HG03108 (cell line): ENCODE results near the gene C1QB.
"Not testable (repeated sequence)": the region's sequence is repeated elsewhere in the genome, so short reads cannot be mapped to it uniquely, and the experiment has no call there.

Source experiments
- ATAC-seq: cut with Tn5 transposase; IDR thresholded peaks from one replicate; pipeline ENCODE4 v1.9.1; 2021; ENCODE audit warnings: moderate library complexity; ENCODE audit not compliant: unreplicated experiment

C1QB gene

DNA sequence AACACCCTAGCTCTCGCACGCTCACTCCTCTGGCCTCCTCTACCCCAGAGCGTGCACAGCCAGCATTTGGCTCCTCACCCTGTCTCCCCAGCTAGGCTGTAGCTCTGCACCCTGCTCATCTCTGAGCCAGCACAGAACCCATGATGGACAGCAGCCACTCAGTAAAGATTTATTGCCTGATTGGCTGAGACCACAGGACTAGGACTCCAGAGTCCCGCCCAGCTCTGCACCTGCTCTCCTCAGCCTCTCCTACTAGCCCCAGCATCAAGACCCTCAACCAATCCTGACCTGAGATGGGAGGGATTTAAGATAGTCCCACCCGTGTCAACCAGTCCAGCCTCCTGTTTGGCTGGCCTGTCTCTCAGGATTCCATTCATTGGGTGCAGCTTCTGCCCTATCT lies 9.3 kb downstream of the C1QB start:
- no peak for ATAC-seq

DNA sequence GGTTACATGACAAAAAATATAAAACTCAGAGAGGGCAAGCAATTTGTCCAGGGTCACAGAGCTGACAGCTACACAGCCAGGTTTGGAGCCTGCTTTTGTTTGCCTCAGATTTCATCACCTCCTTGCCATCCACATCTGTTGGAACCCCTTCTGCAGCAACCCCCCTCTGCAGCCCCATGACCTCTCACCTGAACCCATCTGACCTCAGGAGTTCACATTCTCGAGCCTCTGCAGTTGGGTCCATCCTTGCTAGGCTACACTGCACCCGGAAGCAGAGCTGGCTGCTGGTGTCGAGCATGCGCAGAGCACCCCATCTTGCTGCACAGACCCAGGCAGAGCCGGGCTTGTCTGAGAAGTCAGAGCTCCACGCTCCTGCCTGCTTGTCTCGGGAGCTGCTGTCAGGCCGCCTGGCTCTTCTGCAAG lies 10.0 kb downstream of the C1QB start:
- no peak for ATAC-seq

DNA sequence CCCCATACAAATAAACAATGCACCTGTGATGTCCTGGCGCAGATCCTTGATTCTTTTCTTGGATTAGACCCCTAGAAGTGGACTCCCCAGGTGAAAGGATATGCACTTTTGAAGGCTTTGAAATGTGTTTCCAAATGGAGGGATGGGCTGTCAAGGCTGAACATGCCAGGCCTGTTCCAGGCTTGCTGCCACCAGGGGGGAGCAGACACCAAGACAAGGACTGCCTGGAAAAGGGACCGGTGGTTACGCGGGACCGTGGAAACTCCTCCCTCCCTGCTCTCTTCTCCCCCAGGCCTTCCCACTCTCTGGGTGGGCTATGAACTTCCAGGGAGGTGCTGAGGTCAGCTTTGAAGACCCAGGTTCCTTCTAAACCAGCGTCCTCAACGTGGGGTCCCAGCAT lies 12.7 kb downstream of the C1QB start:
- ATAC-seq: no peak

DNA sequence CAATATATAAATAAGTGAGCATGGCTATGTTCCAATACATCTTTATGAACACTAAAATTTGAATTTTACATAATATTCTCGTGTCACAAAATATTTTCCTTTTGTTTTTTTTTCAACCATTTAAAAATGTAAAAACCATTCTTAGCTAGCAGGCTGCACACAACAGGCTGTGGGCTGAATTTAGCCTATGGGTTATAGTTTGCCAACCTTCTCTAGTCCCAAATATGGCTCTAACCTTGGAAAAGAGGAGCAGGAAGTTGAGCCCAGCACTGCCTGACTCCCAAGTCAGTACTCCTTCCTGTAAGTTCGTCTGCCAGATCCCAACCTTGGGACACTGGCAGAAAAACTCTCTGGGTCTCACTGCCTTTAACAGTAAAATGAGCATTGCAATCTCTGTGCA lies 13.4 kb downstream of the C1QB start:
- ATAC-seq: no peak

DNA sequence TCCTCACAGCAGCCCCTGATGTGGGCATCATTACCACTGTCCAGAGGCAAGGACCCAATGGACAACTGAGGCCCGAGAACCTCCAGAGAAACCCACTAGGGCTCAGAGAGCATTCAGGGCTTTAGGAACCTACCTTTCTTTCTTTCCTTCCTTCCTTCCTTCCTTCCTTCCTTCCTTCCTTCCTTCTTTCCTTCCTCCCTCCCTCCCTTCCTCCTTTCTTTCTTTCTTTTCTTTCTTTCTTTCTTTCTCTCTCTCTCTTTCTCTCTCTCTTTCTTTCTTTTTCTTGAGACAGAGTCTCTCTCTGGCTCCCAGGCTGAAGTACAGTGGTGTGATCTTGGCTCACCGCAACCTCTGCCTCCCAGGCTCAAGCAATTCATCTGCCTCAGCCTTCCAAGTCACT lies 15.8 kb downstream of the C1QB start:
- not testable (repeated sequence) for ATAC-seq

DNA sequence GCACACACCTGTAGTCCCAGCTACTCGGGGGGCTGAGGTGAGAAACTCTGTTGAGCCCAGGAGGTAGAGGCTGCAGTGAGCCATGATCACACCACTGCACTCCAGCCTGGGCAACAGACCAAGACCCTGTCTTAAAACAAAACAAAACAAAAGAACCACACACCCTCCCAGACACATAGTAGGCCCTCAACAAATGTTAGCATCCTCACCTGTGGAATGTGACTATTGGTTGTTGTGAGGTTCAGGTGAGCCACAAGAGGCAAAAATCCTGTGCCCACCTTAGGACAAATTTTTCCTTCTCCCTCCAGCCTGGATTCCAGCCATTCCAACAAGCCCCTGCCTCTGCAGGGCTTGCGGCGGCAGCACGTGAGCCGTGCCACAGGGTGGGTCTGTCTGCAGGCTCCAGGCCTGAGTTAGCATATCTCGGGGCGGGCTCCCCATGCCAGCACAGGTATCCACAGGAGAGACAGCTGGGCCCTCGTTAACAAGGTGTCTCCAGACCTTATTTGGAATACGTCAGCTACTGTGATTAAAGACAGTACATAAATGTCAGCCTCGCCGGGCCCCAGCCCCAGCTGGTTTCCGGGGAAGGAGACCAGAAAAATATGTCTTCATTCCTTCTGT lies 17.4 kb downstream of the C1QB start:
- no peak for ATAC-seq

DNA sequence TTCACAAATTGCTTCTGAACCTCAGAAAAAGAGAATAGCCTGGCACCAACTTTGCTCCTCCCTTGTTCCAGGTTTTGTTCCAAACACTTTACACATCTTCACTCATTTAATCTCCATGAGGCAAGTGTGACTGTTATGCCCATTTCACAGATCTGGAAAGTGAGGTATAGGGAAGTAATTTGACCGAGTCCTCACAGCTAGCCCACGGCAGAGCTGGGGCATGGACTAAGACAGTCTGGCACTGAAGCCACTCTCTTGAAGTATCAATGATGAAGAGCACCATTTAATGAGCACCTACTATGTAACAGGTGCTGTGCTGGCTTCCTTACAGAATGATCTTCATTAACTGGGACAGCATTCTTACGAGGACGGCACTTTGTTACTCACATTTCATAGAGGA lies 19.0 kb downstream of the C1QB start:
- ATAC-seq: no peak

DNA sequence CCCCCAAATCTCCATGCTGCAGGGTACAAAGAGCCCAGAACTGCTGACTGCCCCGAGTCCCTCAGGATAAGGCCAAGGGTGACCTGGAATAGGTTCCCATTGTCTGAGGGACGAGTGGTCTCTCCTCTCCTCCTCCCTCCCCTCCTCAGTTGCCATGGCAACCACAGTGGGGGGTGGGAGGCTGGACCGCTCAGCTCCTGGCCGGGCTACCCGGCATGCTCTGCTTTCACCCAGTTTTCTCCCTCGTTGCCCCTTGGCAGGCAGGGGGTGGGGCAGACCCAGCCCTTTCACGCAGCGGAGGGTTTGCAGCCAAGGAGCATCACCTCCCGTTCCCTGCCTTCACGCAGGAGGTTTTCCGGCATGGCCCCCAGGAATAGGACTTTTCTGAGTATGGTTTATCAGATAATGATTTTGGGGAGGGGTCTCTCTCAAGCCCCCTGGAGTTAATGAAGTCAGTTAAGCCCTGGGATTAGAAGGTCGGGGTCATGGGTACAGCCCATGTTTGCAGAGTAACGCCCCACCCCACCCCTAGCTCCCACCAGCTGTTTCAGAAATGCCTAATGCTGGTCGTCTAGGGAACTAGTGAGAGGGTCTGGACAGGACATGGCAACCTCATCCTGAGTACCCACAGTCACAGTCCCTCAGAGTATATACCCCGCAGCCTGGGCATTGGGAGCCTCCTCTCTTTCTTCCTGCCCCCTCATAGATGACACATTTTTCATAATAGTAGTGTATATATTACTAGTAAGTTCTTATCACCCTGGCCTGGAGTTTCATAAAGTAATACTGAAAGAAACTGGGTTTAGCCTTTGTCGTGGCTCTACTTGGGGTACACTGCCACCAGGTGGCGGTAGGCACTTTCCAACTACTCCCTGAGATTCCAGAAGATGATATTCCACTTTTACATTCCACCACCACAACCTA lies 20.7 kb downstream of the C1QB start:
- ATAC-seq: no peak

DNA sequence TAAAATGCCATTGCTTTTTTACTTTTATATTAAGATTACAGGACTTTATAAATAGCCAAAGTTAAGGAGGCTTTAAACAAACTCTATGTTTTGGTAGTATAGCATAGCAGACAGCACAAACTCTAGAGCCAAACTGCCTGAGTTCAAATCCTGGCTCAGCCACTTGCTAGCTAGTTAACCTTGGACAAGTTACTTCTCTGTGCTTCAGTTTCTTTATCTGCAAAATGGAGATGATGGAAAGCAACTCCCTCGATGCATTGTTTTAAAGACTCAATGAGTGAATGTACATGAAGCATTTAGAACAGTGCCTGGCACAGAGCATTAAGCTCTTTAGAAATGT lies 21.3 kb downstream of the C1QB start:
- ATAC-seq: no peak

DNA sequence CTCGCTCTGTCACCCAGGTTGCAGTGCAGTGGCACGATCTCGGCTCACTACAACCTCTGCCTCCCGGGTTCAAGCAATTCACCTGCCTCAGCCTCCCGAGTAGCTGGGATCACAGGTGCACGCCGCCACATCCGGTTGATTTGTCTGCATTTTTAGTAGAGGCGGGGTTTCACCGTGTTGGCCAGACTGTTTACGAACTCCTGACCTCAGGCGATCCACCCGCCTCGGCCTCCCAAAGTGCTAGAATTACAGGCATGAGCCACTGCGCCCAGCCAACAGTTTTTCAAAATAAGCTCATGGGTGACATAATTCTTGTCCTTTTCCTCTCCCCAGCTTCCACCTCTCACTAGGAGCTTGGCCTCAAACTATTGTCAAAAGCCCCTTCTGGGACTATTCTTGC lies 23.1 kb downstream of the C1QB start:
- not testable (repeated sequence) for ATAC-seq

DNA sequence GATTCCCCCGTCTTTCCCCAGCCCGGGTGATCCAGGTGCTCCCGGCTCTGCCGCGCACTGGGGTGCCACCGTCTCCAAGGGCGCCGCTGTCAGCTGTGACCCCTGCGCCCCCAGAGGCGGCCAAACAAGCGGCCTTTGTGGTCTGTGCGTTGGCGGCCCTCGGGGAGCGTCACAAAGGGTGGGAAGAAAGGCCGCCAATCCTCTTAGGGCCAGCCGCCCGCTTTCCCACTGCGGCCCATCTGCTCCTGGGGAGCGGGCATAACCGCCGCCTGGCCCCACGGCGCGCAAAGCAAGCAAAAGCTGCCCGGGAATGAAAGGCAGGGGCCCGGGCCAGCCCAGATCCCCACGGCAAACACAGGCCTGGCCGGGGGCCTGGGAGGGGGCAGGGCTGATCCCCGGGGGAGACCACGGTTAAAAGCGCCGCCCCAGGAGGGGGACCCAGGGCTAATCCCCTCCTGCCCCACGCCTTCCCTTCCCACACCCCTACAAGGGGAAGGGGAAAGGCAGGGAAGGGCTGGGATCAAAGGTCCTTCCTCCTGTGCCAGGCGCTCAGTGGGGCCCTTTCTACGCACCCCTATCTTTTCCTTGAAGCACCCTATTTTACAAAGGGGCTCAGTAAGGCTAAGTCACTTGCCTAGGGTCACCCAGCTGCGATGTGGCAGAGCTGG lies 24.0 kb downstream of the C1QB start:
- no peak for ATAC-seq

DNA sequence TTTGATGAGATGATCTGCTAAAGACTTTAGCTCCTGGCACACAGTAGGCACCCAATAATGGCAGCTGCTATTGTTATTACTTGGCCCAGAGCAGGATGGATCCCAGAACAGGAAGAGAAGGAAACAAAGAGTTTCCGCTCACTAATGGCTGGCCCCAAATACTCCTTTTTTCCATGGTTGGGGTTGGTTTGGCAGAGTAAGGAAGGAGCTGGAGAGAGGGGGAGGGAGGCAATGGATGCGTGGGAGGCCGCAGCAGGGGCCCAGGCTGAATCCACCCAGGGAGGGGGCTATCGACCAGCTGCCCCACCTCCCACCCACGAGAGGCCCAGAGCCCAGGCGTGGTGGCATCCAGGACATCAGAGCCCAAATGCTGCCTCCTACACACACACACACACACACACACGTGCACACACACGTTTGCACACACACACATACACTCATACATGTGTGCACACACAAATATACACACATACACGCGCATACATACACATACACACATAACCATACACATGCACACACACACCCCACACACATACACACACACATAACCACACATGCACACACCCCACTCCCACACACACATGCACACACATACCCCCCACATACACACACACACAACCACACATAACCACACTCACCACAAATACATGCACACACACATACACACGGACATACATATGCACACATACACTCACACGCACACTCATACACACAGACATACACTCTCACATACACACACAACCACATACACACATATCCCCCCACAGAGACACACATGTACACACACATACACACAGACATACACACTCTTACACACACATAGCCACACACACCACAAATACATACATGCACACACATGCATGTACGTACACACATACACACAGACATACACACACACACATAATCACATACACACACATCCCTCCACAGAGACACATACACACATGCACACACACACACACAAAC lies 25.2 kb downstream of the C1QB start:
- no peak for ATAC-seq

DNA sequence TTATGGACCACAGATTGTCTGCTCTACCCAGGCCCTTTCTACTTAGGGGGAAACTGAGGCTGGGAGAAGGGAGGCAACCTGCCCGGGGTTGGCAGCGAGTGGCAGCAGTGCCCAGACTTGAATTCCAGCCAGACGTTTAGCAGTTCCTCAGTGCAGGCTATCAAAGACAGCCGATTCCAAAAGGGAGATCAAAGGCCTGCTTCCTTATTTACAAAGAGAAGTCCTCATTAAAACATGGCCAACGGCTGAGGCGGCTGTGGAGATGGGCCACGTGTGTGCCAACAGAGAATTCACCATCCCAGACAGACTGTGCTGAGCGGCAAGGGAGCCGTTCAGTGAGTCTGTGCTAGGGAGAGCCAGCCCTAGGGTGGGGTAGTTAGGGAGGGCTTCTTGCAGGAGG lies 27.7 kb downstream of the C1QB start:
- ATAC-seq: no peak

DNA sequence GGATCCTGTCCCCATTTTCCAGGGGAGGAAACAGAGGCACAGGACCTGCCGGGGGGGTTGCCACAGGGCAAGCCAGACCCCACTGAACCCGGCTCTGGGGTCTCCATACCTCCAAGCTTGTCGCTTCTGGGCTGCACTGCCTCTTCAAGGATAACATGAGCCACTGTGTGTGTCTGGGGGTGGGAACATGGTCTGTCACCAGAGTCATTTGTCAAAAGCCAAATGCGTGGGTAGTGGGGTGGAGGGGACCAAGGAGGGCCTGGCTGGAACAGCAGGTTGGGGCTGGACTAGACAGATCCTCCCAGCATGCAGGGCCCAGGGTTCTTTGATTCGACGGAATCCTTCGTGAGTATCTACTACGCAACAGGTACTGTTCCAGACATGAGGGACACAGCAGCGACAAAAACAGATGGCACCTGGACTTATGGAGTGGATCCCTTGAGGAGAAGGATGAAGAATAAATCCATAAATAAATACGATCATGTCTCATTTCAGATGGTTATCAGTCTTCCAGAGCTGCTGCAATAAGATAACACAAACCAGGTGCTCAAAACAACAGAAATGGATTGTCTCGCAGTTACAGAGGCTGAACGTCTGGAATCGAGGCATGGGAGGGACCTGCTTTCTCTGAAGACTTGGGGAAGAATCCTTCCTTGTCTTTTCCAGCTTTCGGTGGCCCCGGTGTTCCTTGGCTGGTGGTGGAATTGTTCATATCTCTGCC lies 28.7 kb downstream of the C1QB start:
- ATAC-seq: no peak

DNA sequence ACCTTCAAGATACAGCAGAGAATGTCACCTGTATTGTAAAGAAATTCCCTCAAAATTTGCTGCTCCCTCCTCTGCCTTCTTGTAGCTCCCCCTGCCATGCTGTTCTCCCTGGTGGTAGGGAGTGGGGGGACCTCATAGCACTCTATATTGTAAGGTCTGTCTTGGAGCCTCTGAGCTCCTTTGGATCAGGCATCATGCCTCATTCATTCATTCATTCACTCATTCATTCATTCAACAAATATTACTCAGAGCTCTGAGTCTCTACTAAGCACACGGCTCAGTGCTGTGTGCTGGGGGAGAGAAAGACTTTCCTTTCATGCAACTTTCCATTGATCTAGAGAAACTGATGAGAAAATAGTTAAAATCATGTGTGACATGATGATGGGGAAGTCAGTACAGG lies 30.5 kb downstream of the C1QB start:
- no peak for ATAC-seq

DNA sequence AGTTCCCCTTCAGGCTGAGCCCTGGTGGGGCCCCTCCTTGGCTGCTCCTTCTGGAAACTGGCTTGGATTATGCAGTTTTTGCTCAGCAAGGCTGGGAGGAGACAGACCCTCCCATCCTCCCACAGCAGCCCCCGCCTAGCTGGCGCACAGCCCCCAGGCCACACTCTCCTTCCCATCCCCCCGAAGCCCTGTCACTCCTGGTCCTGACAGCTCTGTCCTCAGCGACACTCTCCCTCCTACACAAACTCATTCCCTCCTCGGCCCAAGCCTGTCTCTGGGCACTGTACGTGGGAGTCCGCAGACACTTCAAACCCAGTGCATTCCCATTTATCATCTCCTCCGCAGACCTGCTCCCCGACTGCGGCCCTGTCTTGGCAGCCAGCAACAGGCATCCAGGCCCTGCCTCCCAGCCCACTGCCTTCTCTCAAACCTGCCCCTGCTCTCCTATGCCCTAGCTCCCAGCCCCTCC lies 32.6 kb downstream of the C1QB start:
- no peak for ATAC-seq

DNA sequence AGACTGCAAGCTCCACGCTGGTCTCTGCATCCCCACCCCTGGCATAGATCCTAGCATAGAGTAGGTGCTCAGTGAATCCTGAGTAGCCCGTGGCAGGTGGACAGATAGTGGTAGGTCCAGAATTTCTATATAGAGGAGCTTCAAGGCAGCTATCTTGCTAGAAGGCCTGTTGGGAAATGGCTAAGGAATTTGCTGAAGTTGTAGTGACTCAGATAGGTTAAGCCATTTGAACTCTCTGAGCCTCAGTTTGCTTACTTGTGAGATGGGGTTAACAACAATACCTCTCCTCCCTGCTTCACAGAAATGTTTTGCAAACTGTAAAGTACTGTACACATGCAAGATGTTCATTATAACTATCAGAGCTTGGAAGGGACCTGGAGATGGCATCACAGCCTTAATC lies 34.2 kb downstream of the C1QB start:
- no peak for ATAC-seq

DNA sequence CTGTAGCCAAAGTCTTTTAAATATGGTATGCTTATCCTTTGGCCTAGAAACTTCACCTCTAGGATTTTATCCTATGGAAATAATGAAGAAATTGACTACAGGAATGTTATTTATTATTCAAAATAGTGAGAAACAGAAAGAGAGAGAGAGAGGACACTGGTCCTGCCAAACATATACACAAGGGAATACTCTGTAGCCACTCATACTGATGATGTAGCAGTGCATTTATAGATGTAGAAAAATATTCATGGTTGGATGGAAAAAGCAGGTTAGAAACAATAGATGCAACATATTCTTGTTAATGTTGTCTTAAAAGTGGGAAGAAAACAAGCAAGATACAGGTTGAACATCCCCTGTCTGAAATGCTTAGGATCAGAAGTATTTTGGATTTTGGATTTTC lies 35.4 kb downstream of the C1QB start:
- ATAC-seq: no peak

DNA sequence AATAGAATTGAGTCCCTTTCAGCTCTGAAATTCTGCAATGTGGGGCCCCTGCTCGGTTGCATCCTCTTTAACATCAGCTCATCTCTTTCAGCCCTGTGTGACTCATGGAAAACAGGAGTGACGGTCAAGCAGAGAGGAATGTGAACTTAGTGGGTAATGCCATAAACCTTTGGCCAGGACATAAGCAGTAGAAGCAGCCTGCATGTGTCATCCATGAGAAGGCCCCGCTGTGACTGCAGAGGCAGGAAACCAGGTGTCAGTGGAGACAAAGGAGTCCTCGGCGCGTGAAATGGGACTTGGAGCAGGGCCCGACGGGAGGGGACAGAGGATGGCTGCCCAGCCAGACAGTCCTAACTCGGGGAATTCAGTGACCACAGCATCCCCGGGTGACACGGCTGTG lies 36.5 kb downstream of the C1QB start:
- no peak for ATAC-seq
